ENCODE results near the gene ABCA7.

DNA sequence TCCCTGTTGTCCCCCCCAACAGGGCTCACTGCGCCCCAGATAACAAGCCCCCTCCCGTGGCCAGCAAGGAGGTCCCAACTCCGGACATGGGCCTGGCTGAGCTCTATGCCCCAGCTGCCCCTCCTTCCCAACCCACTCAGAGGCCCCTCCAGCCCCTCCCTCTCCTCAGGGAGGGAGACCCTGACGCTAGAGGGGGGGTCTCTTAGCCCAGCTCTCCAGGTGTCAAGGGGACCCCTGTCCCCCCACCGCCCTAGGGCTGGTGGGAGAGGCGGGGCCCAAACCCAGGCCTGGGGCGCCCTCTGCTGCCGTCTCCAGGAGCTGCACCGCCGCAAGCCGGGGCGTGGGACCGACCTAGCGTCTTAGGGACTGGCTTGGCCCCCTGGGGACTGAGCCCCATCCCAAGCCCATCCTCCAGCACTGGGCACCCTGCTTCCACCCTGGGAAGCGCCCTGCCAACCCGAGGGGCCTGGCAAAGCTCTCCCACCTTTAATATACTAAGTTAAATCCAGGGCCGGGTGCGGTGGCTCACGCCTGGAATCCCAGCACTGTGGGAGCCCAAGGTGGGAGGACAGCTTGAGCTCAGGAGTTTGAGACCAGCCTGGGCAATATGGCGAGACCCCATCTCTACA, 38.3 kb upstream of the ABCA7 start:
- TF ChIP-seq EZH2 (IDR thresholded peaks at IDR 0.05; ENCODE audit: insufficient read depth, poor library complexity, severe bottlenecking): no peak
- TF ChIP-seq EZH2phosphoT487 (IDR thresholded peaks at IDR 0.05; ENCODE audit: insufficient read depth, low read depth): no peak
